HG03025 (cell line): Measurements from ENCODE around the gene RPL26.
"Not testable (repeated sequence)": the region's sequence is repeated elsewhere in the genome, so short reads cannot be mapped to it uniquely, and the experiment has no call there.

ENCODE experiments used
- ATAC-seq: cut with Tn5 transposase; IDR thresholded peaks from one replicate; pipeline ENCODE4 v1.9.1; 2021; ENCODE audit warnings: mild to moderate bottlenecking, moderate library complexity; ENCODE audit not compliant: unreplicated experiment, low FRiP score

The RPL26 gene

DNA sequence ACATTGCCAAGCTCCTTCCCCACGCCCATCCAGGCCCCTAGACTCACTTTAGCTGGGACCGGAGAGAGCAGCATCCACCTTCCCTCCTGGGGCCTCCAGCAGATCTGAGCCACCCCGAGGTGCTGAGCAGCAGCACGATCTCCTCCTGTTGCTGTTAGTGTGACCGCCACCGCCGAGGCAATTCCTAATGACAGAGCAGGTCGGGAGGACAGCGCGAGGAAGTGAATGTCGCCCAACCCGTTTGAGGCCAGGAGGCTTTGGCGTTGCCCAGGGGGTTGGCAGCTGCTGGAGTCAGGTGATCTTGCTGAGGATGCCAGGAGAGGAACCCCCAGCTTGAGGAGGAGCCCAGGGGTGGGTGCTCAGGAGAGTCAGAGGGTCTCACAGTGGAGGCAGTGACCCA, 14.6 kb upstream of the RPL26 start, which contains the start of gene RNF222:
Gene RNF222 (minus strand): TSS at position 192 of the 400 bp plus-strand sequence. CDS start 4,366 bp downstream, outside the sequence.
- ATAC-seq: no peak

DNA sequence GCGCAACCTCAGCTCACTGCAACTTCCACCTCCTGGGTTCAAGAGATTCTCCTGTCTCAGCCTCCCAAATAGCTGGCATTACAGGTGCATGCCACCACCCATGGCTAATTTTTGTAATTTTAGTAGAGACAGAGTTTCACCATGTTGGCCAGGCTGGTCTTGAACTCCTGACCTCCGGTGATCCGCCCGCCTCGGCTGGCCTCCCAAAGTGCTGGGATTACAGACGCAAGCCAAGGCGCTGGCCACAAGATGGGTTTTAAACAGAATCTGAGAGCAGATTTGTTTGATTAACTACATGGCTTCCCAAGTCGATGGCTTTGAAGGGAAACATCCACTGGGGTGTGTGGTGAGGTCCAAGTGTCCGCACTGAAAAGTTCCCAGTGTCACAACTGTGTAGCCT, 11.5 kb upstream of the RPL26 start:
- ATAC-seq: not testable (repeated sequence)

DNA sequence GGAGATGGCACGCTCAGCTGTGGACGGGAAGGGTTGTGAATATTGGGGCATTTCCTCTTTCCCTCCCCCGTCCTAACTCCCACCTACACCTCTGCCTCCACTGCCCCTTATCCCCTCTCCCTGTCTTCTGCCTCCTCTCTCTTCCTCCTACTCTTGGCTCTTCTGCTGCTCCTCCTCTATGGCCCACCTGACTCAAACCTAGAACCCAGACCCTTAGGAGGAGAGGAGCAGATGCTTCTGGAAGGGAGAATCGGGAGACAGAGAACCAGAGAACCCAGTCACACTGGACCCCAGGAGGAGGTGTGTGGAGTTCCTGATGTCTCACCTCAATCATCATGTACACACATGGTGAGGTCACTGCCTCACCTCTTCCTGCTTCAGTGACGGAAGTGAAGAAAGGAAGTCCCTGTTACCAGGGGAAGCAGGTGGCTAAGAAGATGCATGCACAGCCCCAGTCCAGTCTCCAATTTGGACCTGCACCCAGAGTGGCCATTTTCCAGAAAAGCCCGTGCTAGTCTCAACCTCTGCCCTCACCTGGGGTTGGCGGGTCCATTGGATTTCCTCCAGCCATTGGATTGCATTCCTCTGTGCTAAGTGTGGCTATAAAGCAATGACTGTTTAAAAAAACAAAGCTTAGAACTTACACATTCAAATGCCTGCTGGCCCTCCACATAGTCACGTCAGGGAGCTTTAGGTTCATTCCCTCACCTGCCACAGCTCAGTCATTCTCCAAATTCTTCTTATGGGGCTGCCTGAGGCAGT, 10.7 kb upstream of the RPL26 start:
- no peak for ATAC-seq

DNA sequence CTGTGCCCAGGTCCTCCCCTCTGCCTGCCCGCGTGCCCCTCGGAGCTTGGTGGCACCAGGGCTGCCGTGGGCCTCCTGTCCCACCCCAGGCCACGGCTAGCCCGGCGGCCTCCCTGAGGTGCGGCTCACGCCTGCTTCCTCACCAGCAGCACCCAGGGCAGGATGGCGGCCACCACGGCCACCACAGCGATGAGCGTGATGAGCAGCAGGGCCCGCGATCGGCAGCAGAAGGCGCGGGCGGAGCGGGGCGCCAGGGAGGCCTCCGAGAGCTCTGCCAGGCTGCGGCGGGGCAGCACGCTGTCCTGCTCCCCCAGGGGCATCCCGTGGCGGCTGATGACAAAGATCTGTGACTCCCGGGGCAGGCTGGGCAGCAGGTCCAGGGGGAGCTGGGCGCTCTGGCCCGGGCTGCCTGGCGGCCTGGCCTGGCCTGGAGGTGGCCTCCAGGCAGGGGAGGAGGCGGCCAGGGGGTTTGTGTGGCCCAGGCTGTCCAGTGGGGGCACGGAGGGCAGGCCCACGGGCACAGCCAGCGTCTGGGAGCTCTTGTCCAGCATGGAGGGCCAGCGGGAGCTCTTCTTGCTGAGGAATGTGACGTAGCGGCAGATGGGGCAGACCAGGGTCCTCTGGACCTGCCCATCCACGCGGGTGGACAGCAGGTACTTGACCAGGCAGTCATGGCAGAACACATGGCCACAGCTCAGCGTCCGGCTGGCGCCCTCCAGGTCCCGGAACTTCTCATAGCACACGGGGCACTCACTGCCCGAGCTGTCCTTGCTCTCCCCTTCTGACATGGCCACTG, 9.9 kb upstream of the RPL26 start:
- ATAC-seq: no peak

DNA sequence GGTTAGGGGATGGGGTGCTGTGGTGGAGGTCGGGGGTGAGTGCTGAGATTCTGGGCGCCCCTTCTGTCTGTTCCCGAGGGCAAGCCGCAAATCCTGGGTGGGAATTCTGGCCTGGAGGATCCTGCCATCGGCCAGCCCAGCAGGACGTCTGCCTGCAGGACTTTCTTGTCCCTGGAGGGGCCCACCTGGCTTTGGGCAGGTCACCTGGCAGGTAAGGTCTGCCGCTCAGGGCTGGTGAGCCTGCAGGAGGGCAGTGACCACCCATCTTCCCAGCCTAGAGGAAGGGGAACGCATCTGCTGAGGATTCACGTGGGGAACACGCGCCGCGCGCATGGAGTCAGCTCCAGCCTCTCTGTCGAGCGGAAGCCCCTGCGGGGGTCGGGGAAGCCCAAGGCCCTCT, 9.3 kb upstream of the RPL26 start:
- no peak for ATAC-seq

DNA sequence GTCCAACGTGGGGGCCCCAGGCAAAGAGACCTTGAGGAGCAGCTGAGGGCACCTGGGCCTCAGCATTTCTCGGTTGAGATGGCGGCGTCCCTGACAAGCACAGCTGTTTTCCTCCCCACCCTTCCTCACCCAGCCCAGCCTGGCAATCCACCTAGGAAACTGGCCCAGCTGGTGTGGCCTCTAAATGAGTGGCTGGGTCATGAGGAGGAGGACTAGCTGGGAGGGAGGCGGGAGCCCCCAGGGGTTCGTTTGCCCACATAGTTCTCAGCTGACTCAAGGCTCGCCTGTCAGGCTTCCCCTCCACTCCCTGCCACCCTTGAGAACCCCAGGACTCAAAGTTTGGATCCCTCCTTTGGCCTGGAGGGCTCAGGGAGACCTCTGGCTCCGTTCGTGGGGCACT, 8.7 kb upstream of the RPL26 start:
- no peak for ATAC-seq

DNA sequence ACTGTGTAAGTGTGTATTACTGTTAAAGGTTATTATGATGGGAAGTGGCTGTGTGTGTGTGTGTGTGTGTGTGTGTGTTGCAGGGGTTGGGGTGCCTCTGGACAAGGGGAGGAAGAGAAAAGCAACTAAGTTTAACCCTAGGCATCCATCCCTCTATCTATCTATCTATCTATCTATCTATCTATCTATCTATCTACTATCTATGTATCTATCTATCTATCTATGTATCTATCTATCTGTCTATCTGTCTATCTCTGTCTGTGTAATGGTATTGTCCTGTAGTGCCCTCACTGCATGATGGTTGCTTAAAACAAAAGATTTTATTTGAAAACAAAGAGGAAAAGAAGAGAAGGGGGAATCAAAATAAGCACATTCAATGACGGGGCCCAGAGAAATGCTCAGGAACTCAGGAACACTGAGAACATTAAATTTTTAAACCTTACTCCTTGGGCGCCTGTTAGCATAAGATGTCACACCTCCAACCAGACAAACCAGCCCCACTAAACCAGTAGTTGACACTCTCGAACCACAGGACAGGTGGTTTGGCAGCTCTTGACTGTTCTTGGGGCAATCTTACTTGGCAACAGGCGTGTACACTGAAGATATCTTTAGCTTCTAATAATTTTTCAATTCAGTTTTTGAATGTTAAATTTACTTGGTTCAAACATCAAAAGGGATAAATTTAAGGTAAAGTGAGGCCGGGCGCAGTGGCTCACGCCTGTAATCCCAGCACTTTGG, 5.1 kb upstream of the RPL26 start:
- ATAC-seq: no peak

DNA sequence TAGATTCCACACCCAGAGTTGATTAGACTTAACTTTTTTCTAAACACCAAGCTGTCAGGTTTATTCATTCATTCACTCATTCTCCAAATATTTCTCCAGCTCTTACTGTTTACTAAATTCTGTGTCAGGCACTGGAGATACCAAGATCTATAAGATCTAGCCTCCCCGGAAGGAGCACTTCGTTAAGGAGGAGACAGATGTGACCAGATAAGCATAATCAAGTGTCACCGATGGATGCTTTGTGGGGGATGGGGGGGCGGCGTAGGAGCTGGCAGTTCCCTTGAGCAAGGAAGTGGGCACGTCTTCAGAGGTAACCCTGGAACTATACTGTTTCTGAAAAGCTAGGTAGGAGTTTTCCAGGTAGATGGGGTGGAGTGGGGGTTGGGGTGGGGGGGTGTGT, 3.8 kb upstream of the RPL26 start:
- ATAC-seq: no peak

DNA sequence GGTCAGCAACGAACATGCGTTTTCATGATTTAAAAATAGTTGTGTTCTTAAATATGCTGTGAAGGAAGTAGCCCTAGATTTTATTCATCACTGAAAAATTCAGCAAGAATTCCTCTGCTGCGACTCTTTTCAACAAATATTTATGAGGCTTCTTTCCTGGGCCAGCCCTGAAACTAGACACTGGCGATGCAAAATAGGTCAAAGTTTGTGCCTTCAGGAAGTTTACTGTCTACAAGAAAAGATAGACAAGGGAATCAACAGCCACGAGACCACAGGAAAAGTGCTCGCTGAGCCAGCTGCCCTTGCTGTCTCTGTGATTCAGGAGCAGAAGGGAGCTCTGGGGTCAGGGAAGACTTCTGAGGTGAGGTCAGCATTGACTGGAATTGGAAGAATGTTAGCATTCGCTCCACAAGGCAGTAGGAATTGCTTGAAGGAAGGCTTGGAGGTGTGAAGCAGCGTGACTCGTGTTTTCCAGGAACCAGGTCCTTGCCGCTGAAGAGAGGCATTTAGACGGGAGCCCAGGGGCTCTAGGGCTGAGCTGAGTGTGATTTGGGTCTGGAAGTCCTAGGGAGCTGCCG, 1.9 kb upstream of the RPL26 start:
- no peak for ATAC-seq

DNA sequence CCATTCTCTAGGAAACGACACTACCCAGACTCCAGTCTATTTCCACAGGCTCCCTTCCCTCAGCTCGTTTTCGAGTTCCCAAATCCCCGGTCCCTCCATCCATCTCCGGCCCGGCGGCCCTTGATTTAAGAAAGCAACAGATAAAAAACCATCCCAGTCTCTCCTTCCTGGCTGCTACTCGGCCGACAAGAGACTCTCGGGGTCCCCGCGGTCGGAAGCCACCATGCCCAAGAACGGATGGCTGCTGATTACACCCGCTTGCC, 182 bp downstream of the RPL26 start:
- ATAC-seq: no peak

DNA sequence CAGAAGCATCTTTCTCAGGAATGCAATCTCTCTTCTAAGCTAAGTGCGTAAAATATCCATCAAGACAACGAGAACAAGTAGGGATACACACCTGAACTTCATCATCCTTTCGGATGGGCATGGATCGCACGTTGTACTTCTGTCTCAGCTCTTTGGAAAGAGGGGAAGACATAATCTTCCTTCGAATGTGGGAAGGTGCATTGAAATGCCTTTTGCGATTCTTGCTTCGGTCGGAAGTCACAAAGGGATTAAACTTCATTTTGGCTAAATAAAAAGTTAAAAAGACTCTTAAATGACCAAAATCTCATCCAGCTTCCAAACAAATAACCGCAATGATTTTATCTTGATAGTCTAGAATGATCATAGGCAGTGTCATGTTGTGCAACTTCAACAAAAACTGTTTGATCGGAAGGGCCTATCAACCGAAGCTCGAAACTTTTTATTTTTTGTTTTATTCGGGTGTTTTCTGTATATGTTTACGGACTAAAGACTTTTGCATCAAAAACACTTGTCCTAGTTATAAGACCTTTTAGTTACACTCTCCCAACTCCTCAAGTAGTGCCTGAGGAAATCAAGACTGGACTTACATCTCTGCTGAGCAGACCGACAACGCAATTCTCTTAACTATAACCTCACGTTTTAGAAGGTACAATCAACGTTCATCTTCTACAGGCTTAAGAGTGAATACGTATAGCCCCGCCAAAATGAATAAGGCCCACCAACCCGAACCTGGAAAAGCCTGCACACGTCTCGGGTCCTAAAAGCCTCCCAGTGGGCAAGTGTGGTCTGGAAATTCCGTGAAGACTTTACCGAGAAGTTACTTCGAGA, 727 bp downstream of the RPL26 start:
- no peak for ATAC-seq

DNA sequence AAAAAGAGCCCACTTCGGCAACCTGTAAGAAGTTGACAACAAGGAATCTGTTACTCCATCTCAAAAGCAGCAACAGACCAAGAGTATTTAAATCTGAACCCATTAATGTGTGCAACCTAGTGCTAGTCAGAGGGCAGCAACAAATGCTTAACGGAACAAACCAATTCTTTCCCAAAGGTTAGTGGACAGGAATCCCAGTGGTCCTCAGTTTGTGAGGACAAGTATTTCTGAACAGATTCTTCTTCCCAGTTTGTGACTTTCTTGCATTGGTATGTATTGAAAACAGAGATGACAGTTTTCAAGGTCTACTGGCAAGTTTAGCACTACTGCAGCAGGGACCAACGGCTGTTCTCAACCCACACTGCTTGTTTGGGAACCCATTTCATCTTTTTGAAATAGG, 2.9 kb downstream of the RPL26 start:
- no peak for ATAC-seq

DNA sequence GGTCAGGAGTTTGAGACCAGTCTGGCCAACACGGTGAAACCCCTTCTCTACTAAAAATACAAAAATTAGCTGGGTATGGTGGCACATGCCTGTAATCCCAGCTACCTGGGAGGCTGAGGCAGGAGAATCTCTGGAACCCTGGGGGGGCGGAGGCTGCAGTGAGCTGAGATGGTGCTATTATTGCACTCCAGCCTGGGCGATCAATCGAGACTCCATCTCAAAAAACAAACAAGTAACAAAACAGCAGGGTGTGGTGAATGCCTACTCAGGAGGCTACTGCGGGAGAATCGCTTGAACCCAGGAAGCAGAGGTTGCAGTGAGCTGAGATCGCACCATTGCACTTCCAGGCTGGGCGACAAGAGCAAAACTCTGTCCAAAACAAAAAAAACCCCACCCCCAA, 4.9 kb downstream of the RPL26 start:
- ATAC-seq: not testable (repeated sequence)

DNA sequence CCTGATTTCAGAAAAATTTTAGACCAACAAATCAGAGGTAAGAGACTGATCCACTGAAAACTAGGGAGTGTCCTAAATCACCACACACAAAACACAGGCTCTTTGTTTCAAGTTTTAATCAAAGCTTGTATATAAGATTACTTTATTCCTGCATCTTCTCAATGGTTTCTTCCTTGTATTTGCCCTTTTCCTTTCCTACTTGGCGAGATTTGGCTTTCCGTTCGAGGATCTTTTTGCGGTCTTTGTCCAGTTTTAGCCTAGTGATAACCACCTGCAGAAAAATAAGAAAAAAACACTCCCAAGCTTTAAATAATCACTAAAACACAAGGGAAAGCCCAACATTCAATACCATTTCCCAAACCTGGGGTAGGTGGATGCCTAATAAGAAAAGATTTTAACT, 5.6 kb downstream of the RPL26 start:
- no peak for ATAC-seq

DNA sequence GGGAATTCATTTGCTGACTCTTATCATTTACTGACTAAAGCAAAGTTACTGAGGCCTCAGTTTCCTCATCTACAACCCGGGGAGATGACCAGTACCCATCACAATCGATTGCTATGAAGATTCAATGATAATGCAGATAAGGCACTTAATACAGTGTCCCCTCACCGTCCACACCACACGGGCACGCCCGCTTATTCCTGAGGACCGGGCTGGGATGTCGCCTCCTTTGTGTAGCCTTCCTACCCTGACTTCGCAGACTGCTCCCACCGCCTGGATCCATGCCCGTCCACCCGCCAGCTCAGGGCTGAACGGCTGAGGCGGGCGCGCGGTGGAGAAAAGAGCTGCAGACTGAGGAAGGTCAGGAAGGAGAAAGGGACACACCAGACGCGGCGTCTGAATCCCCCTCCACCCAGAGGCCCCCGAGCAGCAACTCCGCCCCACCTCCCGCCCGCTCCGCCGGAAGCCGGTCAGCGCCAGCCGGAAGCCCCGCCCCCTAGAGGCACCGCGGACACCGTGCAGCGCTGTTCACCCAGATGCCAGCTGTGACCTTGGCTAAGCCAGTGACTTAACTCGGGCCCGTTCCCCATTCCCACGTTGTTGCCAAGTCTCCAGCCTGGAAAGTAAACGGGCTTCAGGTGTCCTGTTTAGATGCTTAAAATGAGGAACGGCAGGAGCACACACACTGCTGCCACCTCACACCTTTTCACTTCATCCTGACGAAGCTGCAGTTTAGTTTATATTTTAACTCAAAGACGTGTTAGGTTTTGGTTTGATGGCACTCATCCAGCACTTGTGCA, 6.5 kb downstream of the RPL26 start, which contains the start of gene KRABD2:
Gene KRABD2 (minus strand): TSS at position 434 of the 797 bp plus-strand sequence.
- ATAC-seq: peak; percentile 85

DNA sequence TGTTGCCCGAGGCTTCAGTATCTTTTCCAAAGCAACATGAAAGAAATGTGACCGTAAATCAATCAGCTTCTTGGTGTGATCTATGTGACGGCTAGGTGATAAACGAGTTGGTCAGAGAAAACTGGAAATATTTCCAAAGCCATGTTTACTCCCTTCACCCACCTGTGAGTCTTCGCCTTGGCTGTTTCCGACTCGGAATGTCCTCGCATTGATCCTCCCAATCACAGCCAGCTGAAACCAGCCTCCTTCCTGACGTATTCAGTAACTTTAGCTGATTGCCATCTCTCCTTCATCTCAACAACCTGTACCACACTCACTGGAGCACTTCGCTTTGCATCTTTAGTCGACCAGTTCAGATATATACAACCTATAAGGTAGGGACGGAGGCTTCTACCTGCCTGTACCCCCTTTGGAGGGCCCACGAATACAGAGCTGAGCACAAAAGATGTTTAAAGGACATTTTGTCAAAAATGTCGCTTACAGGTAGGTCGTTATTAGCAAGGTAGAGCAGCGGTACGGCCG, 7.2 kb downstream of the RPL26 start:
- no peak for ATAC-seq

DNA sequence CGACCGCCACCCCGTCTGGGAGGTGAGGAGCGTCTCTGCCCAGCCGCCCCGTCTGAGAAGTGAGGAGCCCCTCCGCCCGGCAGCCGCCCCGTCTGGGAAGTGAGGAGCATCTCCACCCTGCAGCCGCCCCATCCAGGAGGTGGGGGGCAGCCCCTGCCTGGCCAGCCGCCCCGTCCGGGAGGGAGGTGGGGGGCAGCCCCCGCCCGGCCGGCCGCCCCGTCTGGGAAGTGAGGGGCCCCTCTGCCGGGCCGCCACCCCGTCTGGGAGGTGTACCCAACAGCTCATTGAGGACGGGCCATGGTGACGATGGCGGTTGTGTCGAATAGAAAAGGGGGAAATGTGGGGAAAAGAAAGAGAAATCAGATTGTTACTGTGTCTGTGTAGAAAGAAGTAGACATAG, 9.1 kb downstream of the RPL26 start:
- not testable (repeated sequence) for ATAC-seq

DNA sequence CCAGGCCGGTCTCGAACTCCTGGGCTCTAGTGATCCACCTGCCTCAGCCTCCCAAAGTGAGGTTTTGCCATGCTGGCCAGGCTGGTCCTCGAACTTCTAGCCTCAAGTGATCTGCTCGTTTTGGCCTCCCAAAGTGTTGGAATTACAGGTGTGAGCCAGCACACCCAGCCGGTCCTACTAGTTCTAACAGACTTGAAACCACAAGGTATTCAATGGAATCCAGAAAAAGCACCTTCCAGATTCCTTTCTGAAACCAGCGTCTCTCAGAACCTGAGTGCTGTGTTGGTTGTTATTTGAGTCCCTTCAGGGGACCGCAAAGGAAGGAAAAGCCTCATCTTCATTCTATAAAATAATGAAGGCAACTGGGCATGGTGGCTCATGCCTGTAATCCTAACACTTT, 10.6 kb downstream of the RPL26 start:
- no peak for ATAC-seq

DNA sequence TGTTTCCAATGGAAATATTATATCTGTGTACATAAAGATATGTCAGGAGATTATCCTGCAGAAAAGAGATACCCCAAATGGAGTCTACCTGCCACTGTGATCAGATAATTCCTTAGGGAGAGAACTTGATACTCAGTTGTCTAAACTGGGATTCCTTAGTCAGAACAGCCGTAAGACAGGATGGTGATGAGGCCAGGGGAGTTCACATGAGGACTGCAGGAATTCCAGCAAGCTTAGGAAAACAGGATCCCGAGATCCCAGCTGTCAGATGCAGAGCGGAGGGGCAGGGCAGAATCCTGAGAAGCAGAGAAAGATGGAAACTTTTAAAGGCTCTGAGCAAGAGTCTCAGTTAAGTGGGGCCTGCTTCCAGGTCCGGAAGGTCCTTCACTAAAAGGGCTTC, 11.2 kb downstream of the RPL26 start:
- no peak for ATAC-seq
